Activated naive CD4-positive, alpha-beta T cell treated with Interleukin-2 at 50 U/mL for 16 hours (primary cell): Measurements from ENCODE around the gene VDAC1.

Source experiments
- DNase-seq: peaks from one replicate; pipeline ENCODE4 v3.0.0-alpha.2; 2020

The VDAC1 gene

GRCh38 chr5:134022333-134022732, 17.6 kb upstream of the VDAC1 start:
- no peak for DNase-seq

GRCh38 chr5:134020188-134020587, 15.4 kb upstream of the VDAC1 start:
- DNase-seq = no peak

GRCh38 chr5:134019636-134020035, 14.9 kb upstream of the VDAC1 start:
- DNase-seq = no peak

- no peak for DNase-seq
Measured at GRCh38 chr5:134018986-134019316, 14.2 kb upstream of the VDAC1 start.

GRCh38 chr5:134018154-134018985, 13.6 kb upstream of the VDAC1 start:
- no peak for DNase-seq

GRCh38 chr5:134008266-134008749, 3.5 kb upstream of the VDAC1 start:
- DNase-seq = no peak

- no peak for DNase-seq
Measured at GRCh38 chr5:134007581-134008265, 2.9 kb upstream of the VDAC1 start.

GRCh38 chr5:134006115-134006514, 1.3 kb upstream of the VDAC1 start:
- DNase-seq = no peak

GRCh38 chr5:134005417-134006061, 764 bp upstream of the VDAC1 start:
- DNase-seq = no peak

- peak; percentile 58 for DNase-seq
Measured at GRCh38 chr5:134003817-134004625, 754 bp downstream of the VDAC1 start.

GRCh38 chr5:134003064-134003816, 1.5 kb downstream of the VDAC1 start:
- DNase-seq = peak; percentile 47

- DNase-seq = no peak
Measured at GRCh38 chr5:134001938-134002731, 2.6 kb downstream of the VDAC1 start.

- DNase-seq = no peak
Measured at GRCh38 chr5:134000696-134001453, 3.9 kb downstream of the VDAC1 start.

- no peak for DNase-seq
Measured at GRCh38 chr5:134000091-134000511, 4.7 kb downstream of the VDAC1 start.

GRCh38 chr5:133998807-133999206, 6.0 kb downstream of the VDAC1 start:
- DNase-seq = no peak

- no peak for DNase-seq
Measured at GRCh38 chr5:133998042-133998441, 6.7 kb downstream of the VDAC1 start.

- DNase-seq = no peak
Measured at GRCh38 chr5:133996683-133997252, 8.0 kb downstream of the VDAC1 start.

GRCh38 chr5:133995883-133996563, 8.8 kb downstream of the VDAC1 start:
- DNase-seq = no peak

GRCh38 chr5:133995341-133995740, 9.4 kb downstream of the VDAC1 start:
- no peak for DNase-seq

GRCh38 chr5:133994990-133995333, 9.8 kb downstream of the VDAC1 start:
- DNase-seq = no peak
